Esophagus muscularis mucosa (tissue), 4 donors: Measurements from ENCODE around the gene RASIP1.

ENCODE experiments used
- CTCF ChIP-seq, 3 experiments: fragments of 200-600 bp in 2 of 3; fragments of 450-650 bp in 1 of 3; sonication (generic) in 2 of 3; IDR thresholded peaks; one replicate each; pipeline ENCODE4 v1.5.1; 2017 to 2019; ENCODE audit warnings: antibody characterized with exemption in 3 of 3, mild to moderate bottlenecking in 2 of 3, moderate library complexity in 1 of 3
- EP300 ChIP-seq: sonication (generic); formaldehyde crosslinking; IDR thresholded peaks from one replicate; pipeline ENCODE4 v1.6.1; 2017; ENCODE audit warnings: antibody characterized with exemption
- POLR2A ChIP-seq: fragments of 450-650 bp; IDR thresholded peaks from one replicate; pipeline ENCODE4 v1.6.1; 2017; ENCODE audit warnings: antibody characterized with exemption, moderate library complexity, mild to moderate bottlenecking, low read depth
- POLR2AphosphoS5 ChIP-seq, 2 donors: sonication (generic); formaldehyde crosslinking; IDR thresholded peaks; one replicate each; pipeline ENCODE4 v1.6.1; 2017; ENCODE audit warnings: antibody characterized with exemption in 2 of 2

- TF ChIP-seq CTCF (IDR thresholded peaks at IDR 0.05): no peak
- TF ChIP-seq POLR2AphosphoS5 (IDR thresholded peaks at IDR 0.05): no peak
- TF ChIP-seq POLR2A: no peak
- TF ChIP-seq EP300: no peak
These were observed 51.0 kb downstream of the RASIP1 start for GRCh38 chr19:48689449-48689848.
